Neural crest cell (in vitro differentiated cells): Measurements from ENCODE around the gene SCN1B. TPM values are rescaled to one million over a fixed set of nuclear protein-coding genes. Genes with fewer than 3 reads are reported as not detected.

ENCODE experiments used
- DNase-seq: peaks from one replicate; pipeline ENCODE4 v3.0.0; 2021; ENCODE audit warnings: low read depth, mixed read lengths, low spot score
- H3K27ac Mint-ChIP-seq: one replicate; pipeline ENCODE4 v1.8.0; 2021; ENCODE audit warnings: mild to moderate bottlenecking, mixed read lengths; ENCODE audit not compliant: unreplicated experiment
- H3K27me3 Mint-ChIP-seq: 2 replicates; pipeline ENCODE4 v1.8.0; 2021; ENCODE audit warnings: low read depth, mild to moderate bottlenecking, mixed read lengths
- H3K36me3 Mint-ChIP-seq: 2 replicates; pipeline ENCODE4 v1.8.0; 2021; ENCODE audit warnings: low read depth, mild to moderate bottlenecking, mixed read lengths
- H3K4me1 Mint-ChIP-seq: 2 replicates; pipeline ENCODE4 v1.8.0; 2021; ENCODE audit warnings: mixed read lengths
- H3K4me3 Mint-ChIP-seq: one replicate; pipeline ENCODE4 v1.8.0; 2021; ENCODE audit warnings: mild to moderate bottlenecking, mixed read lengths
- H3K9me3 Mint-ChIP-seq: 2 replicates; pipeline ENCODE4 v1.8.0; 2021; ENCODE audit warnings: mixed read lengths
- long read RNA-seq: library from polyadenylated mRNA; unstranded; transcript quantifications from one replicate; pipeline ENCODE4 v2.0.0, GENCODE V29; 2020
- total RNA-seq: library from RNA; stranded (reverse); gene quantifications from 2 replicates; pipeline ENCODE4 v1.2.1, GENCODE V29; 2021
- TF ChIP-seq, protein P1 (sequence below): fragments of 200-600 bp; sonication (generic); conservative IDR thresholded peaks from 2 replicates; pipeline ENCODE4 v1.5.0; 2021; ENCODE audit warnings: antibody characterized with exemption, mild to moderate bottlenecking

Gene SCN1B
- total RNA-seq, result 1.7 and 1.9 TPM in 2 replicates
- long read RNA-seq, partial matches to known transcripts, result 0 of 1 reads
- long read RNA-seq, other reads (novel, unspliced or antisense), result 1 of 1 reads

DNA sequence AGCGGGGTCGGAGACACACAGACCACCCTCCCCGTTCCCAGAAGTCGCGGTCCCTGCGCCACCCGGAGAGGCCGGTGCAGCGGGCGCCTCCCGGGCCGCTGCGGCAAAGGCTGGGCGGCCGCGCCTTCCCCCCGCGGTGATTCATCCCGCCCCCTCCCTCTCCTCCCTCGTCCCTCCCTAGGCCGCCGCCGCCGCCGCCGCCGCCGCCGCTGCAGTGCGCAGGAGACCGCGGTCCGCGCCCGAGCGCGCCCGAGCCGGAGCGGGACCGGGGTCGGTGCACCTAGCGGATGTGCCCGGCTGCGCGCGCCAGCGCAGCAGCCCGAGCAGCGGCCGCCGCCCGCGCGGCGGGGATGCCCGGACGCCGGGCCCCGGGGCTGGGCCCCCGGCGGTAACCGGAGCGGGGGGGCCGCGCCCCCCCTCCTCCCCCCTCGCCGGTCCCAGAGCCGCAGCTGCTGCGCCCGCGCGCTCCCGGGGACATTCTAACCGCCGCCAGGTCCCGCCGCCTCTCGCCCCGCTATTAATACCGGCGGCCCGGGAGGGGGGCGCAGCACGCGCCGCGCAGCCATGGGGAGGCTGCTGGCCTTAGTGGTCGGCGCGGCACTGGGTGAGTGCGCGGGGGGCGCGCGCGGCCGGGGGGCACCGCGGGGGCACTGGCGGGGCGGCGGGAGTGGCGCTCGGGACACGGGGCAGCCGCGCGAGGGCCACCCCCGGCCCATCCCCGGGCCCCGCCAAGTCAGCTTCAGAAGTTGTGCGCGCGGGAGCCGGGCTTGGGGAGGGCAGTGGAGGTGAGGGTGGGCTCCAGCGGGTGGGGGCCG lies at the start of gene SCN1B:
TSS of gene SCN1B (plus strand) at position 214 of the 815 bp plus-strand sequence. CDS start at position 565, 351 bp downstream.
- TF ChIP-seq, protein P1, sequence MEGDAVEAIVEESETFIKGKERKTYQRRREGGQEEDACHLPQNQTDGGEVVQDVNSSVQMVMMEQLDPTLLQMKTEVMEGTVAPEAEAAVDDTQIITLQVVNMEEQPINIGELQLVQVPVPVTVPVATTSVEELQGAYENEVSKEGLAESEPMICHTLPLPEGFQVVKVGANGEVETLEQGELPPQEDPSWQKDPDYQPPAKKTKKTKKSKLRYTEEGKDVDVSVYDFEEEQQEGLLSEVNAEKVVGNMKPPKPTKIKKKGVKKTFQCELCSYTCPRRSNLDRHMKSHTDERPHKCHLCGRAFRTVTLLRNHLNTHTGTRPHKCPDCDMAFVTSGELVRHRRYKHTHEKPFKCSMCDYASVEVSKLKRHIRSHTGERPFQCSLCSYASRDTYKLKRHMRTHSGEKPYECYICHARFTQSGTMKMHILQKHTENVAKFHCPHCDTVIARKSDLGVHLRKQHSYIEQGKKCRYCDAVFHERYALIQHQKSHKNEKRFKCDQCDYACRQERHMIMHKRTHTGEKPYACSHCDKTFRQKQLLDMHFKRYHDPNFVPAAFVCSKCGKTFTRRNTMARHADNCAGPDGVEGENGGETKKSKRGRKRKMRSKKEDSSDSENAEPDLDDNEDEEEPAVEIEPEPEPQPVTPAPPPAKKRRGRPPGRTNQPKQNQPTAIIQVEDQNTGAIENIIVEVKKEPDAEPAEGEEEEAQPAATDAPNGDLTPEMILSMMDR, result no peak
- H3K4me3 Mint-ChIP-seq, result peak within 1 kb of the TSS; percentile 84
- peaks cover 47% of the 10 kb centered on the region for H3K27me3 Mint-ChIP-seq
- peaks cover 4% of the 10 kb centered on the region for H3K36me3 Mint-ChIP-seq
- H3K27ac Mint-ChIP-seq, result no peak within 1 kb of the TSS
- peaks cover 7% of the 10 kb centered on the region for H3K4me1 Mint-ChIP-seq
- no peaks in the 10 kb centered on the region for H3K9me3 Mint-ChIP-seq
- DNase-seq, result peak; percentile 38

DNA sequence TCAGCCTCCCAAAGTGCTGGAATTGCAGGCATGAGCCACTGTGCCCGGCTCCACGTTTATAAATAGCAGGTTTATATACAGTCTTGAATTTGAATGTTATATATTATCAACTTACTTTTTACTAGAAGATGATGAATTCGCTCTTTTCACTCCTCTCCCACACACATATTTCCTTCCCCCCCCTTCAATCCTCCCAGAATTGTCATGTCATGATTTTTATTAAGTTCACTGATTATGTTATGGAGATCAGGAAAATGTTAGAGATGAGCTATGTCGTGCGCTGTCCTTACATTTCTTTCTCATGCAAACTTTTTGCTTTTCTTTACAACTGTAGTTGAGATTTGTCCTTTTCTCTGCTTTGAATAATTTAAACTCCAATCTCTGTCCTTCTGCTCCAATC lies 48.0 kb upstream of the SCN1B start:
- Mint-ChIP-seq H3K27me3 (no peaks in the 10 kb centered on the region), H3K36me3 (no peaks in the 10 kb centered on the region), H3K27ac (no peak overlapping the region), H3K4me1 (peaks cover 10% of the 10 kb centered on the region), H3K9me3 (peaks cover 3% of the 10 kb centered on the region), H3K4me3 (no peak overlapping the region)
- TF ChIP-seq, protein P1, result no peak
- no peak for DNase-seq

DNA sequence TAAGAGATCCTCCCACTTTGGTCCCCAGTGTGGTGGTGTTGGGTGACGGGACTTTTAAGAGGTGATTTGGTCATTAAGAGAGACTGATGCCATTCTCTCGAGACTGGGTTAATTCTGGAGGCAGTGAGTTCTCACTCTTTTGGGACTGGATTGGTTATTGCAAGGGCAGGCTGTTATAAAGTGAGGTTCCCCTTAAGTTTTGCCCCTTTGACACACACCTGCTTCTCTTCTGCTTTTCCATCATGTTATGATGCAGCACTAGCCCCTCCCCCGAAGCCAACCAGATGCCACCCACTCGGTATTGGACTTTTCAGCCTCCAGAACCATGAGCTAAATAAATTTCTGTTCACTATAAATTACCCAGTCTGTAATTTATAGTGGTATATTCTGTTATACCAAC lies 46.5 kb upstream of the SCN1B start:
- no peak overlapping the region for H3K27ac Mint-ChIP-seq
- DNase-seq, result no peak
- H3K4me3 Mint-ChIP-seq, result no peak overlapping the region
- H3K9me3 Mint-ChIP-seq, result peaks cover 3% of the 10 kb centered on the region
- no peaks in the 10 kb centered on the region for H3K27me3 Mint-ChIP-seq
- H3K36me3 Mint-ChIP-seq, result no peaks in the 10 kb centered on the region
- H3K4me1 Mint-ChIP-seq, result peaks cover 10% of the 10 kb centered on the region
- TF ChIP-seq, protein P1, result no peak

DNA sequence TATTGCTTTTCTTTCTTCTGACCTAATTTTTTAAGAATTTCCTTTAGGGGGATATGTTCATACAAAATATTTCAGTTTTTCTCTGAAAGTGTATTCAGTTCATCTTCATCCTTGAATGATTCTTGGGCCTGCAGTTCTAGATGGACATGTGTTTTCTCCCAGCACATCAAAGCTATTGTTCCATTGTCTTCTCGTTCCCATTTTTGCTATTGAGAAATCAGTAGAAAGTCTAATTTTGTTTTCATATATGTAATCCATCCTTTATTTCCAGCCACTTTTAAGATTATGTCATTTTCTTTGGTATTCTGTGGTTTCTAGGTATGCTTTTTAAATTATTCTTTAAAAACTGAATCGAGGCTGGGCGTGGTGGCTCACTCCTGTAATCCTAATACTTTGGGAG lies 46.0 kb upstream of the SCN1B start:
- TF ChIP-seq, protein P1, result no peak
- DNase-seq, result no peak
- Mint-ChIP-seq H3K27ac (no peak overlapping the region), H3K36me3 (no peaks in the 10 kb centered on the region), H3K9me3 (peaks cover 3% of the 10 kb centered on the region), H3K27me3 (no peaks in the 10 kb centered on the region), H3K4me1 (peaks cover 10% of the 10 kb centered on the region), H3K4me3 (no peak overlapping the region)

DNA sequence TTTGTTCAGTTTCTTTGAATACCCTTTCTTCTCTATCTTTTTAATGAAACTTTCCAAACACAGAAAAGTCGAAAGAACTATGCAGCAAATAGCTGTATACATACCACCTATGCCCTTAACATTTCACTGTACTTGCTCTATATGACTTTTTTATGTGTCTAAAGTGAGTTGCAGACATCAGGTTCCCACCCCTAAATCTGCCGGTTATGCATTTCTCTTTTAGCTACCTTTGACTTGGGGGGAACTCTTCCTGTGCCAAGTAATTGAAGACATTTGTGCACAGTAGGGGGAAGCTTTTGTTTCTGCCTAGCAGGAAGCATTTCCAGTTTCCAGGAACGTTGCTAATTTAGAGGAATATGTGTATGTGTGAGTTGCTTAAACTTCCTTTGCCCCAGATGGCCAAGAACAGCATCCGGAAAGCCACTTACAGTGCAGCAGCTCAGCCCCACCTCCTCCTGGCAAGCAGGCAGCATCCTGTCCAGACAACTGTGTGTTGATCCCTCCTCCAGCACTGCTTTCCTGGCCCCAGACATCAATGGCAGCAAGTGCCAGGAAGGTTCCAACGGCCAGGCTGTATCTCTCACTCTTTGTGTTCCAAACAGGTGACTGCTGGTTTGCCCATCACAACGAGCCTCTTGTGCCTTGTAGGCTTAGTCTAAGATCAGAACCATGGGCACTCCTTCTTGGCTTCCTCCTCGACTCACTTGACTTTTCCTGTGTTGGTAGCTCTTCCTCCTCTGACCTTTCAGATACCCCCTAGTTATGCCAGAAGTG lies 44.8 kb upstream of the SCN1B start:
- H3K27me3 Mint-ChIP-seq, result no peaks in the 10 kb centered on the region
- no peak for DNase-seq
- H3K27ac Mint-ChIP-seq, result peak overlapping the region; percentile 78
- TF ChIP-seq, protein P1, result no peak
- no peak overlapping the region for H3K4me3 Mint-ChIP-seq
- peaks cover 10% of the 10 kb centered on the region for H3K4me1 Mint-ChIP-seq
- H3K36me3 Mint-ChIP-seq, result no peaks in the 10 kb centered on the region
- peaks cover 3% of the 10 kb centered on the region for H3K9me3 Mint-ChIP-seq
